OCI-LY3 (cell line): Measurements from ENCODE around the gene SLC18A3.

Experiments
- H2AFZ ChIP-seq: fragments of 200-600, 300-600 bp; shearing (Covaris generic); 2 replicates; pipeline ENCODE4 v1.6.0; 2014; ENCODE audit warnings: antibody characterized with exemption, low read depth, low read length
- H3K27ac ChIP-seq: fragments of 200-600, 300-600 bp; sonication (generic); 2 replicates; pipeline ENCODE4 v1.5.1; 2014; ENCODE audit warnings: mild to moderate bottlenecking, low read length, moderate library complexity, mixed read lengths
- H3K27me3 ChIP-seq: fragments of 200-600, 300-600 bp; sonication (generic); 2 replicates; pipeline ENCODE4 v1.6.1; 2014; ENCODE audit warnings: low read depth, low read length, mixed read lengths
- H3K36me3 ChIP-seq: fragments of 200-600, 300-600 bp; sonication (generic); replicated peaks from 2 replicates; pipeline ENCODE3; 2014; ENCODE audit warnings: low read depth, low read length, mixed read lengths
- H3K4me1 ChIP-seq: fragments of 300-600, 200-600 bp; sonication (generic); 2 replicates; pipeline ENCODE4 v1.6.1; 2014; ENCODE audit warnings: low read length, mixed read lengths
- H3K4me2 ChIP-seq: fragments of 200-600, 300-600 bp; sonication (generic); 2 replicates; pipeline ENCODE4 v1.6.1; 2014; ENCODE audit warnings: low read length, mixed read lengths
- H3K4me3 ChIP-seq: fragments of 300-600, 200-600 bp; sonication (generic); 2 replicates; pipeline ENCODE4 v1.5.1; 2014; ENCODE audit warnings: antibody characterized with exemption, mild to moderate bottlenecking, low read length, moderate library complexity
- H3K79me2 ChIP-seq: fragments of 300-600, 200-600 bp; shearing (Covaris generic); 2 replicates; pipeline ENCODE4 v1.6.1; 2014; ENCODE audit warnings: mild to moderate bottlenecking, low read length, mixed read lengths
- H3K9ac ChIP-seq: fragments of 300-600, 200-600 bp; shearing (Covaris generic); 2 replicates; pipeline ENCODE4 v1.6.0; 2014; ENCODE audit warnings: mild to moderate bottlenecking, low read length, moderate library complexity
- H3K9me3 ChIP-seq: fragments of 200-600, 300-600 bp; shearing (Covaris generic); 2 replicates; pipeline ENCODE4 v1.6.1; 2014; ENCODE audit warnings: low read length, mixed read lengths; ENCODE audit not compliant: insufficient read depth
- H4K20me1 ChIP-seq: fragments of 200-600, 300-600 bp; sonication (generic); 2 replicates; pipeline ENCODE4 v1.6.1; 2016; ENCODE audit warnings: low read length, mixed read lengths; ENCODE audit not compliant: insufficient read depth
- EZH2phosphoT487 ChIP-seq: fragments of 200-600 bp; shearing (Covaris generic); IDR thresholded peaks from 2 replicates; pipeline ENCODE4 v1.6.1; 2018; ENCODE audit warnings: antibody characterized with exemption, mixed run types, low read depth
- TF ChIP-seq, protein P1 (sequence below): fragments of 200-600, 300-600 bp; sonication (generic); IDR thresholded peaks from 2 replicates; pipeline ENCODE4 v1.5.1; 2014; ENCODE audit warnings: antibody characterized with exemption, low read length, low read depth

The SLC18A3 gene

DNA sequence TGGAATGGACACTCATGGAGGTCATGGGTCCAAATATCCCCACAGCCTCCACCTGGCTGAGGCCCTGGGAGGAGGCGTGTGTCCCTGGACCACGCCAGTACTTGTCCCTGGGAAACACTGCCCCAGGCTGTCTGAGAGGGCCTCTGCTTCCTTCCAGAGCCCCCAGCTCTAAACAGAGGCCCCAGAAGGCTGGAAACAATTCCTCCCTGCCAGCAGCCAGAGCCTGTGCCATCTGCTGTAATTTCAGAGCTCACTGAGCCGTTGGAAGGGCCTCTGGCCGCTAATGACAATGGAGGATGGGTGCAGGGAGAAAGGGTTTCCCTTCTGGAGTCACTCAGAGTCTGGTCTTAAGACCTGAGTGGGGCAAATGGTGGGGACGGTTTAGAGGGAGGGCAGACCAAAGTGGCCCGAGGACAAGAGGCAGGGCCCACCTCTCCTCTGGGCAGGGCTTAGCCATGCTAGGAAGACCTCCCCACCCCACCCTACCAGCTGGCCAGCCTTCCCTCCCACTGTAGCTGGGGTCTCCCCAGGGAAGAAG lies 10.8 kb downstream of the SLC18A3 start:
- TF ChIP-seq, protein P1, sequence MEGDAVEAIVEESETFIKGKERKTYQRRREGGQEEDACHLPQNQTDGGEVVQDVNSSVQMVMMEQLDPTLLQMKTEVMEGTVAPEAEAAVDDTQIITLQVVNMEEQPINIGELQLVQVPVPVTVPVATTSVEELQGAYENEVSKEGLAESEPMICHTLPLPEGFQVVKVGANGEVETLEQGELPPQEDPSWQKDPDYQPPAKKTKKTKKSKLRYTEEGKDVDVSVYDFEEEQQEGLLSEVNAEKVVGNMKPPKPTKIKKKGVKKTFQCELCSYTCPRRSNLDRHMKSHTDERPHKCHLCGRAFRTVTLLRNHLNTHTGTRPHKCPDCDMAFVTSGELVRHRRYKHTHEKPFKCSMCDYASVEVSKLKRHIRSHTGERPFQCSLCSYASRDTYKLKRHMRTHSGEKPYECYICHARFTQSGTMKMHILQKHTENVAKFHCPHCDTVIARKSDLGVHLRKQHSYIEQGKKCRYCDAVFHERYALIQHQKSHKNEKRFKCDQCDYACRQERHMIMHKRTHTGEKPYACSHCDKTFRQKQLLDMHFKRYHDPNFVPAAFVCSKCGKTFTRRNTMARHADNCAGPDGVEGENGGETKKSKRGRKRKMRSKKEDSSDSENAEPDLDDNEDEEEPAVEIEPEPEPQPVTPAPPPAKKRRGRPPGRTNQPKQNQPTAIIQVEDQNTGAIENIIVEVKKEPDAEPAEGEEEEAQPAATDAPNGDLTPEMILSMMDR = no peak
- TF ChIP-seq EZH2phosphoT487 = no peak
- no peaks in the 10 kb centered on the region for H3K79me2 ChIP-seq
- H3K9ac ChIP-seq = no peak overlapping the region
- H3K27ac ChIP-seq = no peak overlapping the region
- no peaks in the 10 kb centered on the region for H3K4me1 ChIP-seq
- H3K4me2 ChIP-seq = no peak overlapping the region
- H3K4me3 ChIP-seq = no peak overlapping the region
- H2AFZ ChIP-seq = no peak overlapping the region
- peaks cover 6% of the 10 kb centered on the region; the same call in 1 of the 2 replicates for H3K27me3 ChIP-seq
- no peaks in the 10 kb centered on the region for H3K9me3 ChIP-seq
- H4K20me1 ChIP-seq = no peaks in the 10 kb centered on the region
- no peaks in the 10 kb centered on the region for H3K36me3 ChIP-seq

DNA sequence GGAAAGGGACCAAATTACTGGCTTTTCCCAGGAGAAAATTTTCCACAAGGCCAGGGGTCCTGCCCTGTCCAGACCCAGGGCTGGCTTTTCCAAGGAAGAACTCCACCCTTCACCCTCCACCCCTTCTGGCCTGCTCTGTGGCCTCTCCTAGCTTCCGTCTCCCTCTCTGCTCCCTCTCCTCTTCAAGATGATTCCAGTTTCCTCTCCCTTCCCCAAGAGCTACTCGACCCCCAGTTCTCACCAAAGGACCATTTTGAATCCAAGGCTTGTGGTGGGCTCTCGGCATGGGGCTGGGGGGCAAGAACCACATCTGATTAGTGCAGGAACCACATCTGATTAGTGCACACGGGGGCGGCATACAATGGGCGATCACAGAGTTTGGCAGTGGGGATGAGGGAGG lies 11.5 kb downstream of the SLC18A3 start:
- TF ChIP-seq, protein P1 = no peak
- no peak for TF ChIP-seq EZH2phosphoT487
- H3K27me3 ChIP-seq = peaks cover 6% of the 10 kb centered on the region; the same call in 1 of the 2 replicates
- no peak overlapping the region for H3K4me2 ChIP-seq
- H3K79me2 ChIP-seq = no peaks in the 10 kb centered on the region
- no peaks in the 10 kb centered on the region for H3K9me3 ChIP-seq
- no peak overlapping the region for H3K9ac ChIP-seq
- no peaks in the 10 kb centered on the region for H3K4me1 ChIP-seq
- no peaks in the 10 kb centered on the region for H3K36me3 ChIP-seq
- H3K4me3 ChIP-seq = no peak overlapping the region
- no peaks in the 10 kb centered on the region for H4K20me1 ChIP-seq
- H3K27ac ChIP-seq = no peak overlapping the region
- no peak overlapping the region for H2AFZ ChIP-seq

DNA sequence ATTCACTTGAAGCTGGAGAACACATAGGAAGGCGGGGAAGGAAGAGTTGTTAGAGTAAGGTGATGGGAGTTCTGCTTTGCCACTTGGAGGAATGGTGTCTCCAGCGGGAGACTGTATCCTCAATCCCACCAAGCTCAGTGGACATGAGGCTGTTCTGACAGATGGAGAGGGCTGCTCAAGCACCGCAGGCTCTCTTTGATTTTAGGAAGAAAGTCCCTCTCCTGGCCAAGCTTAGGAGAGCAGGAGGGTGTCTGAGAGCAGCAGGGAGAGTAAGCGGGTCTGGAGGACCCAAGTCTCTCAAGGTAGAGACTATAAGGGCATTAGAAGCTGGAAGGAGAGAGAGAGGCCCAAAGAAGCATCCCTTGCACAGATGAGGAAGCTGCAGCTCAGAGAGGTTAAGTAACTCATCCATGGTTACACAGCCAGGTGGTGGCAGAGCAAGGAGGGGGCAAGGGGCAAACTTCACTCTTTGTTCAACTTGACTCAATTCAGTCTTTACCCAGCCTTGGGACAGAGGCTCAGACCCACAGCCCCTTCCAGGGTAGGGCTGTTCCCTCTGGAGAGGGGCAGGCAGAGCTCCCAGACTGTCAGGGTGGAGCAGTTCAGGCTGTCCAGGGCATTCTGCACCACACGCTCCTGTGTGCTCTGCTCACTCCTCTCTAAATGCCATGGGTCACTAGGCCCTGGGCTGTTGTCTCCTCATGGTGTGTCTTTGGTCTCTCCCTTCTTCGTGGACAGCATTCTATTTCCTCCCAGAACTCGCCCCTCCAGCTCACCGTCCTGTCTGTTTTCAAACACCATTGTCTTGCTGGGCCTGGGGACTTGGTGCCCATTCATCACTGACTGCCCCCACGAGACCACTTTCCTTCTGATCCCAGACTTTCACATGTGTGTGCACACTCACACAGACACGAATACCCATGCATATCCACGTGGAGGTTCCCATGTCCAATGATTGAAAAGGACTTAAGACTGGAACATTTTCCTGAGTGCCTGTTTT lies 12.6 kb downstream of the SLC18A3 start:
- Histone ChIP-seq H3K4me1 (no peaks in the 10 kb centered on the region), H3K4me2 (no peak overlapping the region), H2AFZ (no peak overlapping the region), H3K36me3 (no peaks in the 10 kb centered on the region), H3K9me3 (no peaks in the 10 kb centered on the region), H4K20me1 (no peaks in the 10 kb centered on the region), H3K27me3 (peaks cover 6% of the 10 kb centered on the region; the same call in 1 of the 2 replicates), H3K27ac (no peak overlapping the region), H3K4me3 (no peak overlapping the region), H3K9ac (no peak overlapping the region), H3K79me2 (no peaks in the 10 kb centered on the region)
- TF ChIP-seq EZH2phosphoT487 = no peak

DNA sequence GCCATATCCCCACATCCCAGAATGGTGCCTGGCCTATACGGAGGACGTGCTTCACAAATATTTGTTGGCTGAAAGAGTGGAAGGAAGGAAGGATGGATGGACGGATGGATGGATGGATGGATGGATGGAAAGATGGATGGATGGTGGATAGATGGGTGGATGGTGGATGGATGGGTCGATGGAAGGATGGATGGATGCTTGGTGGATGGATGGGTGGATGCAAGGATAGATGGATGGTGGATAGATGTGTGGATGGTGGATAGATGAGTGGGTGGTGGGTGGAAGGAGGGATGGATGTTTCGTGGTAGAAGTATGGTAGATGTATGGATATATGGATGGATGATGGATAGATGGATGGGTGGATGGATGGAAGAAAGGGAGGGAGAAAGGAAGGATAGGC lies 14.5 kb downstream of the SLC18A3 start:
- no peak for TF ChIP-seq EZH2phosphoT487
- TF ChIP-seq, protein P1 = no peak
- H3K79me2 ChIP-seq = no peaks in the 10 kb centered on the region
- no peak overlapping the region for H2AFZ ChIP-seq
- no peak overlapping the region for H3K4me3 ChIP-seq
- H4K20me1 ChIP-seq = no peaks in the 10 kb centered on the region
- no peak overlapping the region for H3K27ac ChIP-seq
- H3K4me1 ChIP-seq = no peaks in the 10 kb centered on the region
- H3K36me3 ChIP-seq = no peaks in the 10 kb centered on the region
- H3K4me2 ChIP-seq = no peak overlapping the region
- no peak overlapping the region for H3K9ac ChIP-seq
- H3K27me3 ChIP-seq = no peaks in the 10 kb centered on the region
- no peaks in the 10 kb centered on the region for H3K9me3 ChIP-seq
